Smooth muscle cell of the umbilical artery (primary cell): ENCODE results near the gene MAIP1. TPM values are rescaled to one million over a fixed set of nuclear protein-coding genes. Genes with fewer than 3 reads are reported as not detected.

ENCODE experiments used
- total RNA-seq: library from RNA; depleted of rRNA; stranded (reverse); fragments of >200 nt; gene quantifications from 2 replicates; pipeline ENCODE4 v1.2.3, GENCODE V29; 2014

MAIP1 gene, protein sequence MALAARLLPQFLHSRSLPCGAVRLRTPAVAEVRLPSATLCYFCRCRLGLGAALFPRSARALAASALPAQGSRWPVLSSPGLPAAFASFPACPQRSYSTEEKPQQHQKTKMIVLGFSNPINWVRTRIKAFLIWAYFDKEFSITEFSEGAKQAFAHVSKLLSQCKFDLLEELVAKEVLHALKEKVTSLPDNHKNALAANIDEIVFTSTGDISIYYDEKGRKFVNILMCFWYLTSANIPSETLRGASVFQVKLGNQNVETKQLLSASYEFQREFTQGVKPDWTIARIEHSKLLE
- total RNA-seq = 21.4 and 21.5 TPM in 2 replicates

DNA sequence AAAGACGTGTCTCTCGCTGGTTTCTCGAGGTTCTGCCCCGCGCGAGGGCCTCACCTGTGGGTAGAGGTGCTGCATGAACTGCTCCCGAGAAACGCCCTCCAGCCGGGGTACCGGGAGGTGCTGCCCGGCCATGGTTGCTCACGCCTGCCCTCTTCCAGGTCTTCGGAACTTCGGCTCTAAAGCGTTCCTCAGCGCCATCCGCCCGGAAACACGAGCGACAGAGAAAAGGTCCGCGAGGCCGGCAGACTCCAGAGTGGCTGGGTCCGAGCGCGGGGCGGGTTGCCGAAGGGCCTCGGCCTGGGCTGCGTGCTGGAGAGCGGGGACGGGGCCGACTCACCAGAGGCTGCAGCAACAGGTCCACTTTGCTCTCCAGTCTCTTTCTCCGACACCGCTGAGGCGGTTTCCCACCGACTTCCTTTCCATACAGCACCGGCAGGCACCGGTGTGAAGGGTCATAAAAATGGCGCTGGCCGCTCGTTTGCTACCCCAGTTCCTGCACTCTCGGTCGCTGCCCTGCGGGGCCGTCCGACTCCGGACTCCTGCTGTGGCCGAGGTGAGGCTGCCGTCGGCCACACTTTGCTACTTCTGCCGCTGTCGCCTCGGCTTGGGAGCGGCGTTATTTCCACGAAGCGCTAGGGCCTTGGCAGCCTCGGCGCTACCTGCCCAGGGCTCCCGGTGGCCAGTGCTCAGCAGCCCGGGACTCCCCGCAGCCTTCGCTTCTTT, at the start of gene MAIP1, which contains the start of gene TYW5:
Gene MAIP1 (plus strand): TSS at position 244 of the 723 bp plus-strand sequence. CDS start 217 bp downstream, at position 461.
Gene TYW5 (minus strand): TSS at position 153 of the 723 bp plus-strand sequence. CDS start 21 bp downstream, at position 132.

DNA sequence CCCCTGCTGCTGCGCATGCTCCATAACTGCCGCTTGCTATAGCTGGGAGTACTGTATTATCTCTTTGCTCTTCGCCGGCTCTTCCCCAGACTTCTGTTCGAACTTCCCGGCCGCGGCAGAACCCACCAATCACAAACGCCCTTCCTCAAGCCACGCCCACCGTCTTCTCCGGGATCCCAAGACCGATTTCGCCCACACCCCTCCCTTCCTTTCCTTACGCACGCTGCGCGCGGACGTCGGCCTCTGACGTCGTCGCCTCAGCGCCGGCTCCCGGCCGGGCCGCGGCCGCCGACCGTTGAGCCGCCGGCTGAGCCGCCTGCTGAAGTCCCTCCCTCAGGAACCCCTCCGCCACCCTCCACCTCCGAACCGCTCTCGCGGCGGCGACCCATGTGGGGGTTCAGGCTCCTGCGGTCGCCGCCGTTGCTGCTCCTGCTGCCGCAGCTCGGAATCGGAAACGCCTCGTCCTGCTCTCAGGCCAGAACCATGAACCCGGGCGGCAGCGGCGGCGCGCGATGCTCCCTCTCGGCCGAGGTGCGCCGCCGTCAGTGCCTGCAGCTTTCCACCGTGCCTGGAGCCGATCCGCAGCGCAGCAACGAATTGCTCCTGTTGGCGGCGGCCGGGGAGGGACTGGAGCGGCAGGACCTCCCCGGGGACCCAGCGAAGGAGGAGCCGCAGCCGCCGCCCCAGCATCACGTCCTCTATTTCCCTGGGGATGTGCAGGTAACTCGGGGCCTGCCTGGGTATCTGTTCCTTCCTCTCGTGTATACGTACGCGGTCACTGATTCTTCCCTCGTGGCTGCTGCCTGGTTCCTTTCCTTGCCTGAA, 44.1 kb upstream of the MAIP1 start, which contains the start of gene C2orf69:
Gene C2orf69 (plus strand): TSS at position 242 of the 825 bp plus-strand sequence. CDS start 146 bp downstream, at position 388.

Other genes with a start within 250 kb of the MAIP1 start
- gene FTCDNL1, start 104.4 kb upstream of the MAIP1 start, total RNA-seq = 1.5 and 1.8 TPM in 2 replicates
- 10.4 and 14.0 TPM in 2 replicates for gene C2orf69, start 44.3 kb upstream of the MAIP1 start, total RNA-seq
- gene TYW5, start 91 bp upstream of the MAIP1 start, total RNA-seq = 11.0 and 11.9 TPM in 2 replicates